ENCODE measurements around the gene TBX2.

GRCh38 chr17:61406537-61406845 is 6.8 kb downstream of the TBX2 start:
- TF ChIP-seq POLR2A (IDR thresholded peaks at IDR 0.05) (no peak), CTCF (IDR thresholded peaks at IDR 0.05) (no peak)
